Measurements from ENCODE around the gene MRPL43.

MRPL43 gene

DNA sequence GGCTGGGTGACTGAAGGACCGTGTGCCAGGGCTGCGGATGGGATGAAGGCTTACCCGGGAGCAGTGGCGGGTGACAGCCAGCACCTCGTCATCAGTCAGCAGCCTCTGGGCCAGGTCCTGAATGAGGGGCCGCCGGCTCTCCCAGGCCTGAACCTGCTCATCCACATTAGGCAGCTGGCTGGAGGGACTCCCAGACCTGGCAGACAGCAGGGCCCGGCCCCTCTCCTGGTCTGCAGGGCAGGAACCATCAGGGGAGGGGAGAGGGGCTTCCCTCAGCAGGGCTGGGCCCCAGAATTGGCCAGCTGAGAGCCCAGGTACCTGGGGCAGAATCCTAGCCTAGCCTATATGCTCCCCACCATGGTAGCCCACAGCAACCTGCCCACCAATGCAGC lies 28.3 kb upstream of the MRPL43 start:
- TF ChIP-seq, protein P1, sequence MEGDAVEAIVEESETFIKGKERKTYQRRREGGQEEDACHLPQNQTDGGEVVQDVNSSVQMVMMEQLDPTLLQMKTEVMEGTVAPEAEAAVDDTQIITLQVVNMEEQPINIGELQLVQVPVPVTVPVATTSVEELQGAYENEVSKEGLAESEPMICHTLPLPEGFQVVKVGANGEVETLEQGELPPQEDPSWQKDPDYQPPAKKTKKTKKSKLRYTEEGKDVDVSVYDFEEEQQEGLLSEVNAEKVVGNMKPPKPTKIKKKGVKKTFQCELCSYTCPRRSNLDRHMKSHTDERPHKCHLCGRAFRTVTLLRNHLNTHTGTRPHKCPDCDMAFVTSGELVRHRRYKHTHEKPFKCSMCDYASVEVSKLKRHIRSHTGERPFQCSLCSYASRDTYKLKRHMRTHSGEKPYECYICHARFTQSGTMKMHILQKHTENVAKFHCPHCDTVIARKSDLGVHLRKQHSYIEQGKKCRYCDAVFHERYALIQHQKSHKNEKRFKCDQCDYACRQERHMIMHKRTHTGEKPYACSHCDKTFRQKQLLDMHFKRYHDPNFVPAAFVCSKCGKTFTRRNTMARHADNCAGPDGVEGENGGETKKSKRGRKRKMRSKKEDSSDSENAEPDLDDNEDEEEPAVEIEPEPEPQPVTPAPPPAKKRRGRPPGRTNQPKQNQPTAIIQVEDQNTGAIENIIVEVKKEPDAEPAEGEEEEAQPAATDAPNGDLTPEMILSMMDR (conservative IDR thresholded peaks at IDR 0.05; ENCODE audit: low read depth, low read length): no peak
- Histone ChIP-seq H3K27ac (no peak overlapping the region), H3K4me2 (no peak overlapping the region), H3K79me2 (ENCODE audit: insufficient read depth, low read depth) (no peaks in the 10 kb centered on the region), H3K9ac (no peak overlapping the region), H3K4me1 (ENCODE audit: low read depth, poor library complexity, severe bottlenecking) (peaks cover 15% of the 10 kb centered on the region), H4K20me1 (ENCODE audit: insufficient read depth) (no peaks in the 10 kb centered on the region), H3K4me3 (IDR thresholded peaks at IDR 0.05; ENCODE audit: insufficient read depth, low read depth, low read length) (no peak overlapping the region), H3K27me3 (ENCODE audit: insufficient read depth, low read depth) (peaks cover 11% of the 10 kb centered on the region; the same call in 1 of the 2 replicates), H3K36me3 (ENCODE audit: insufficient read depth) (no peaks in the 10 kb centered on the region), H2AFZ (ENCODE audit: low read depth) (no peak overlapping the region)

DNA sequence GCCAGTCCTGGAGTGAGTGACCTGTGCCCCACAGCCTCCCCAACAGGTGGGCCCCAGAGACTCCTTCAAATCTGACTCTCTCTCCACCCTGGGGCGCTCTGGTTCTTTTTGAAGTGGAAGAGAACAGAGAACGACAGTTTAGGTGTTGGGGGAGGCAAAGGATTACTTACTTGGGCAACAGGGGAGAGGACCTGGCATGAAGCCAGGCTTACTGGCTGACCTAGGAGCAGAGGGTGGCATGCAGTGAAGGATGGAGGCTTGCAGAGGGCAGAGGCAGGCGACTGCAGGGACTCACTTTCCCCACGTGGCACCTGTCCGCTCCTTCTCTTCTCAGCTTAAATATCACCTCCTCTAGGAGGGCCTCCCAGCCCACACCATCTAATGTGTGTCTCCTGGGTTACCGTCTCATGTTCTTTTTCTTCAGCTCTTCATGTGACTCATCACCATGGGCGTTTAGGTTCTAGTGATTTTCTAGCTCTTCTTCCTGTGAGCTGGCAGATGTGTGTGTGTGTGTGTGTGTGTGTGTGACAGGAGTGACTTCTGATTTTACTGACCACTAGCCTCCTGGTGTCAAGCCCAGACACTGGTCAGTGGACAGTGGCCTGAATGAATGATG lies 27.8 kb upstream of the MRPL43 start:
- no peaks in the 10 kb centered on the region for H4K20me1 ChIP-seq (ENCODE audit: insufficient read depth)
- no peak overlapping the region for H3K4me2 ChIP-seq
- H3K79me2 ChIP-seq (ENCODE audit: insufficient read depth, low read depth): no peaks in the 10 kb centered on the region
- no peaks in the 10 kb centered on the region for H3K36me3 ChIP-seq (ENCODE audit: insufficient read depth)
- no peak overlapping the region for H3K9ac ChIP-seq
- no peak overlapping the region for H3K27ac ChIP-seq
- TF ChIP-seq, protein P1 (conservative IDR thresholded peaks at IDR 0.05; ENCODE audit: low read depth, low read length): no peak
- no peak overlapping the region for H2AFZ ChIP-seq (ENCODE audit: low read depth)
- H3K27me3 ChIP-seq (ENCODE audit: insufficient read depth, low read depth): peaks cover 11% of the 10 kb centered on the region; the same call in 1 of the 2 replicates
- peaks cover 15% of the 10 kb centered on the region for H3K4me1 ChIP-seq (ENCODE audit: low read depth, poor library complexity, severe bottlenecking)
- H3K4me3 ChIP-seq (IDR thresholded peaks at IDR 0.05; ENCODE audit: insufficient read depth, low read depth, low read length): no peak overlapping the region

DNA sequence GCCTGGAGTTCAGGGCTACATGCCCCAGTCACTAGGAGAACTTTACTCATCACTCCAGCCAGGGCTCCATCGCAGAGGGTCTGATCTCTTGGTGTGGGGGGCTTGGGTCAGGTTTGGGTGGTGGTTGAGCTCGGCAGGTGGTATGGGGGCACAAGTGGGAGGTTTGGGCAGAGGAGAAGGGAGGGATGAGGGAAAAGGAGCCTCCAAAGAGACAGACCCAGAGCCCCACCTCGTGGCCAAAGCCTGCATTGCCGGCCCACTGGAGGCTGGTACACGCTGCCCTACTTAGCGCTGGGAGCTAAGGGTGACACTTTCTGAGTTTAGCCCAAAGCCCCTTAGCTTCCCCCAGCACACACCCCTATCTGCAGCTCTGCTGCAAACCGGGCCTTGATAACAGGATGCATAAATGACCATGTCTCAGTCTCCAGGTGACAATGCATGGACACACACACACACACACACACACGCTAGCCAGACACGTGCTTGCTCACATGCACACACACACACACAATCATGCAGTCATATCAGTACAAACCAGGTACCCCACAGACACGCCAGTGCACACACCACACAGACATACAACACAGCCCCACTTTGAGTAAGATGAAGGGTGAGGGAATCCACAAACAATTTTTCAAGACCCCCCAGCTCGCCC lies 27.1 kb upstream of the MRPL43 start:
- H3K36me3 ChIP-seq (ENCODE audit: insufficient read depth): no peaks in the 10 kb centered on the region
- no peak overlapping the region for H3K27ac ChIP-seq
- TF ChIP-seq, protein P1 (conservative IDR thresholded peaks at IDR 0.05; ENCODE audit: low read depth, low read length): peak; percentile 73
- no peak overlapping the region for H3K4me3 ChIP-seq (IDR thresholded peaks at IDR 0.05; ENCODE audit: insufficient read depth, low read depth, low read length)
- H3K4me1 ChIP-seq (ENCODE audit: low read depth, poor library complexity, severe bottlenecking): peaks cover 15% of the 10 kb centered on the region
- H3K9ac ChIP-seq: no peak overlapping the region
- no peaks in the 10 kb centered on the region for H4K20me1 ChIP-seq (ENCODE audit: insufficient read depth)
- H2AFZ ChIP-seq (ENCODE audit: low read depth): no peak overlapping the region
- H3K4me2 ChIP-seq: no peak overlapping the region
- peaks cover 9% of the 10 kb centered on the region; the same call in 1 of the 2 replicates for H3K27me3 ChIP-seq (ENCODE audit: insufficient read depth, low read depth)
- no peaks in the 10 kb centered on the region for H3K79me2 ChIP-seq (ENCODE audit: insufficient read depth, low read depth)

DNA sequence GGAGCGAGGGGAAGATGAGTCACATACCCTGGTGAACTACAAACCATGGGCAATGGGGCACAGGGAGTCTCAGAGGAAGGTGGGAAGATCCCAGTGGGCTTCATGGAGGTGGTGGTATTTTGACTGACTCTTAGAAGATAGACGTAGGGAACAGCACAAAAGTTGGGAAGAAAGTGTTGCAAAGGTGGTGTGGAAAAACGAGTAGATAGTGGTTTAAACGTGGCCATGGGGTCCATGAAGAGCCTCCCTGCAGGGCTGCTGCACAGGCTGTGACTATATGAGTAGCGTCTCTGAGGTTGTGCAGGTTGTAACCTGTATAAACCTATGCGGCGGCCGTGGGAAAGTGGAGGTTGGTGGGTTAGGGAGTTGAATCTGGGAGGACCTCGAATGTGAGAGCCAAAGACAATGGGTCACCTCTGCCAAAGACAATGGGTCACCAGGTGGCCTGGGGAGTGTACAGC lies 26.1 kb upstream of the MRPL43 start:
- Histone ChIP-seq H4K20me1 (ENCODE audit: insufficient read depth) (no peaks in the 10 kb centered on the region), H3K4me3 (IDR thresholded peaks at IDR 0.05; ENCODE audit: insufficient read depth, low read depth, low read length) (no peak overlapping the region), H2AFZ (ENCODE audit: low read depth) (peak overlapping the region; percentile 27; the same call in 1 of the 2 replicates), H3K36me3 (ENCODE audit: insufficient read depth) (no peaks in the 10 kb centered on the region), H3K9ac (no peak overlapping the region), H3K79me2 (ENCODE audit: insufficient read depth, low read depth) (no peaks in the 10 kb centered on the region), H3K4me1 (ENCODE audit: low read depth, poor library complexity, severe bottlenecking) (peaks cover 15% of the 10 kb centered on the region), H3K27ac (no peak overlapping the region), H3K4me2 (peak overlapping the region; percentile 15; the same call in 1 of the 2 replicates), H3K27me3 (ENCODE audit: insufficient read depth, low read depth) (peaks cover 7% of the 10 kb centered on the region; the same call in 1 of the 2 replicates)
- TF ChIP-seq, protein P1 (conservative IDR thresholded peaks at IDR 0.05; ENCODE audit: low read depth, low read length): peak; percentile 27; the same call in 1 of the 2 replicates

Data from KMS-11 (cell line).